ENCODE data around the gene KLK5. TPM values are rescaled to one million over a fixed set of nuclear protein-coding genes. Genes with fewer than 3 reads are reported as not detected.

KLK5 gene
- total RNA-seq, 1 experiment from 2014 or later = not detected

GRCh38 chr19:50908336-50908735 is 44.5 kb downstream of the KLK5 start:
- H3K4me3 Mint-ChIP-seq = peak overlapping the region in 1 of 2 experiments; percentile 2; a peak in 1 of 5 replicates
- H3K27ac Mint-ChIP-seq = no peak overlapping the region
- no peaks in the 10 kb centered on the region; a peak in 1 of 5 replicates for H3K9me3 Mint-ChIP-seq
- Histone ChIP-seq H3K23me2 (ENCODE audit: insufficient read length, low read depth, low read length, poor library complexity, severe bottlenecking) (peaks cover 7% of the 10 kb centered on the region), H3K4ac (ENCODE audit: low read depth, low read length) (no peak overlapping the region), H4K8ac (replicated peaks; ENCODE audit: insufficient read length, low read depth, low read length) (no peak overlapping the region), H3K18ac (ENCODE audit: insufficient read length, low read depth, low read length) (no peak overlapping the region), H2BK15ac (ENCODE audit: low read depth, low read length) (no peak overlapping the region), H4K91ac (ENCODE audit: insufficient read length, low read depth, low read length) (no peak overlapping the region), H3K27ac (ENCODE audit: insufficient read length, low read depth, low read length) (no peak overlapping the region), H2BK20ac (ENCODE audit: low read depth, low read length, poor library complexity, severe bottlenecking) (no peak overlapping the region), H2BK12ac (ENCODE audit: insufficient read length, low read depth, low read length) (no peak overlapping the region), H2BK5ac (ENCODE audit: insufficient read length, low read length) (no peak overlapping the region), H3K4me2 (ENCODE audit: insufficient read depth, insufficient read length, low read length) (peak overlapping the region; percentile 46), H2AK5ac (ENCODE audit: insufficient read length, low read length) (no peak overlapping the region), H4K20me1 (ENCODE audit: control insufficient read depth, insufficient read depth, insufficient read length) (no peaks in the 10 kb centered on the region), H3K9me3 (ENCODE audit: control insufficient read depth, low read depth, low read length) (no peaks in the 10 kb centered on the region), H3K79me1 (ENCODE audit: insufficient read depth, low read depth, low read length, poor library complexity, severe bottlenecking) (no peaks in the 10 kb centered on the region), H3K9ac (ENCODE audit: extremely low read depth, insufficient read length, low read length) (no peak overlapping the region), H3K27me3 (ENCODE audit: insufficient read depth, low read length) (peaks cover 27% of the 10 kb centered on the region; the same call in 1 of the 2 replicates), H3K14ac (ENCODE audit: insufficient read depth, low read length) (no peak overlapping the region), H3K23ac (ENCODE audit: insufficient read length, low read depth, low read length) (no peak overlapping the region), H2AFZ (ENCODE audit: low read length) (no peak overlapping the region), H3K4me1 (ENCODE audit: insufficient read depth, low read length) (no peaks in the 10 kb centered on the region), H3K79me2 (ENCODE audit: insufficient read depth, low read length) (no peaks in the 10 kb centered on the region), H2BK120ac (ENCODE audit: low read depth, low read length, poor library complexity, severe bottlenecking) (no peak overlapping the region), H3T11ph (ENCODE audit: low read length) (no peak overlapping the region), H4K5ac (ENCODE audit: insufficient read length, low read depth, low read length) (no peak overlapping the region), H3K56ac (ENCODE audit: insufficient read length, low read depth, low read length) (no peak overlapping the region)
- TF ChIP-seq CTCF (conservative IDR thresholded peaks at IDR 0.05) = no peak
- no CpG with 5 or more reads among the region's 25 CpGs for WGBS (ENCODE audit: extremely low coverage, insufficient read length, low lambda C conversion rate)
- DNase-seq = no peak
- no peaks in the 10 kb centered on the region for H3K36me3 Mint-ChIP-seq (ENCODE audit: insufficient read depth in 1 of 3, low read depth in 3 of 3)
- peaks cover 46% of the 10 kb centered on the region for H3K27me3 Mint-ChIP-seq (ENCODE audit: low read depth)
- peaks cover 18 to 26% of the 10 kb centered on the region in 2 experiments for H3K4me1 Mint-ChIP-seq

All from H9 (cell line).